Neural cell (in vitro differentiated cells): Measurements from ENCODE around the gene MYO18A. TPM values are rescaled to one million over a fixed set of nuclear protein-coding genes. Genes with fewer than 3 reads are reported as not detected.

Experiments
- H2AFZ ChIP-seq: fragments of 200-600, 300-800 bp; sonication (generic), shearing (Covaris generic); 2 replicates; pipeline ENCODE4 v1.6.0; 2014; ENCODE audit warnings: low read depth, mild to moderate bottlenecking, antibody characterized with exemption, low read length, moderate library complexity
- H3F3A ChIP-seq: fragments of 200-600 bp; shearing (Covaris generic); 2 replicates; pipeline ENCODE4 v1.6.1; 2016; ENCODE audit warnings: mild to moderate bottlenecking, moderate library complexity, mixed read lengths, antibody characterized with exemption, low read length; ENCODE audit not compliant: insufficient read depth, poor library complexity, severe bottlenecking
- H3K27ac ChIP-seq: fragments of 200-600, 300-800 bp; sonication (generic), shearing (Covaris generic); 2 replicates; pipeline ENCODE4 v1.5.1; 2014; ENCODE audit warnings: mild to moderate bottlenecking, low read length, moderate library complexity
- H3K27me3 ChIP-seq: fragments of 300-800, 200-600 bp; sonication (generic), shearing (Covaris generic); 2 replicates; pipeline ENCODE4 v1.6.0; 2014; ENCODE audit warnings: mild to moderate bottlenecking, low read depth, low read length, moderate library complexity; ENCODE audit not compliant: insufficient read depth
- H3K36me3 ChIP-seq: fragments of 300-800, 200-600 bp; sonication (generic), shearing (Covaris generic); 2 replicates; pipeline ENCODE4 v1.5.1; 2014; ENCODE audit warnings: mild to moderate bottlenecking, antibody characterized with exemption, low read length, moderate library complexity; ENCODE audit not compliant: insufficient read depth
- H3K4me2 ChIP-seq: fragments of 300-800, 200-600 bp; sonication (generic), shearing (Covaris generic); 2 replicates; pipeline ENCODE4 v1.6.0; 2014; ENCODE audit warnings: mild to moderate bottlenecking, low read length
- H3K4me3 ChIP-seq: fragments of 300-800, 200-600 bp; sonication (generic), shearing (Covaris generic); 2 replicates; pipeline ENCODE4 v1.5.1; 2014; ENCODE audit warnings: mild to moderate bottlenecking, low read length, moderate library complexity
- H3K79me2 ChIP-seq: fragments of 200-600 bp; shearing (Covaris generic); replicated peaks from 2 replicates; pipeline ENCODE4 v1.6.0; 2014; ENCODE audit warnings: mild to moderate bottlenecking, low read length, moderate library complexity; ENCODE audit not compliant: insufficient read depth
- H3K9ac ChIP-seq: fragments of 300-800, 200-600 bp; sonication (generic), shearing (Covaris generic); 2 replicates; pipeline ENCODE4 v1.6.1; 2016; ENCODE audit warnings: mild to moderate bottlenecking, low read length, mixed read lengths
- H3K9me2 ChIP-seq: fragments of 200-600 bp; shearing (Covaris generic); 2 replicates; pipeline ENCODE4 v1.6.1; 2016; ENCODE audit warnings: mild to moderate bottlenecking, low read length, mixed read lengths; ENCODE audit not compliant: insufficient read depth
- H3K9me3 ChIP-seq: fragments of 200-600, 300-800 bp; sonication (generic), shearing (Covaris generic); 2 replicates; pipeline ENCODE4 v1.6.1; 2016; ENCODE audit warnings: mild to moderate bottlenecking, mixed run types, low read length, moderate library complexity, mixed read lengths
- H4K20me1 ChIP-seq: fragments of 200-600 bp; shearing (Covaris generic); 2 replicates; pipeline ENCODE4 v1.6.1; 2016; ENCODE audit warnings: mild to moderate bottlenecking, mixed run types; ENCODE audit not compliant: insufficient read depth
- EP300 ChIP-seq: fragments of 450-650 bp; conservative IDR thresholded peaks from 2 replicates; pipeline ENCODE4 v1.6.1; 2014; ENCODE audit warnings: antibody characterized with exemption, mild to moderate bottlenecking, moderate library complexity; ENCODE audit not compliant: poor library complexity, severe bottlenecking
- EZH2 ChIP-seq: fragments of 200-600, 300-800 bp; shearing (Covaris generic), sonication (generic); IDR thresholded peaks from 2 replicates; pipeline ENCODE4 v1.6.1; 2014; ENCODE audit warnings: antibody characterized with exemption, low read length, borderline replicate concordance, mild to moderate bottlenecking; ENCODE audit not compliant: insufficient read depth, poor library complexity, severe bottlenecking
- MXI1 ChIP-seq: fragments of 450-650 bp; conservative IDR thresholded peaks from 2 replicates; pipeline ENCODE4 v1.6.1; 2014; ENCODE audit warnings: antibody characterized with exemption, mild to moderate bottlenecking; ENCODE audit not compliant: poor library complexity, severe bottlenecking
- POLR2AphosphoS5 ChIP-seq: IDR thresholded peaks from 2 replicates; pipeline ENCODE4 v1.6.1; 2012
- RAD21 ChIP-seq: fragments of 450-650 bp; conservative IDR thresholded peaks from 2 replicates; pipeline ENCODE4 v1.6.1; 2014; ENCODE audit warnings: antibody characterized with exemption, mild to moderate bottlenecking, moderate library complexity
- SMC3 ChIP-seq: fragments of 450-650 bp; conservative IDR thresholded peaks from 2 replicates; pipeline ENCODE4 v1.6.1; 2014; ENCODE audit warnings: antibody characterized with exemption, mild to moderate bottlenecking, moderate library complexity; ENCODE audit not compliant: poor library complexity
- TAF1 ChIP-seq: IDR thresholded peaks from 2 replicates; pipeline ENCODE4 v1.6.1; 2012; ENCODE audit warnings: low read depth
- polyA plus RNA-seq: library from polyadenylated mRNA; depleted of rRNA; stranded (reverse); fragments of >200 nt; gene quantifications from 2 replicates; pipeline ENCODE4 v1.2.3, GENCODE V29; 2014
- TF ChIP-seq, protein P1 (sequence below): fragments of 450-650 bp; IDR thresholded peaks from 2 replicates; pipeline ENCODE4 v1.5.1; 2014; ENCODE audit warnings: antibody characterized with exemption, mild to moderate bottlenecking, moderate library complexity; ENCODE audit not compliant: poor library complexity, severe bottlenecking
- TF ChIP-seq, protein P2 (sequence below): IDR thresholded peaks from 2 replicates; pipeline ENCODE4 v1.6.1; 2012; ENCODE audit warnings: borderline replicate concordance

The MYO18A gene
- polyA plus RNA-seq, 1 donor from 2014 or later = 21.6 TPM

DNA sequence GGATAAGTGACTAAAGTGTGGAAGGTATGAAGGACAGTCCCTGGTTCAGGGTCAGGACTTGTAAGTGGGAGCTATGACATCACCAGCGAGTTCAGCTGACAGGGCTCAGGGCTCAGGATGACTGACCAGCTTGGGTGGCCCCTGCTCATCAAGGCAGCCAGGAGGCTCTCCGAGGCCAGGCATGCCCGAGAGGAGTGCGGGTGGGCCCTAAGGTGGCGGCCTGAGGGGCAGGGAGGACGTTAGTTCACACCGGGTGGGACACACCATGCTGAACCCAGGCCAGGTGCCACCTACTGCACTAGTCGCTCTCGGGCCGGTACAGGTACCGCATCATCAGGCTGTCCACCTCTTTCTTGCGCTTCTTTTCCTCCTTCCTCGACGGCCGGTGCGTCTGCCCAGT lies 100.8 kb downstream of the MYO18A start:
- Histone ChIP-seq H3K4me3 (no peak overlapping the region), H3K79me2 (no peaks in the 10 kb centered on the region), H3K36me3 (no peaks in the 10 kb centered on the region), H3K27ac (no peak overlapping the region), H3K9me3 (no peaks in the 10 kb centered on the region), H3K27me3 (no peaks in the 10 kb centered on the region), H3K9me2 (no peaks in the 10 kb centered on the region), H4K20me1 (no peaks in the 10 kb centered on the region), H2AFZ (no peak overlapping the region), H3F3A (no peaks in the 10 kb centered on the region), H3K4me2 (no peak overlapping the region), H3K9ac (no peak overlapping the region)
- no peak for TF ChIP-seq MXI1
- TF ChIP-seq RAD21 = no peak
- TF ChIP-seq SMC3 = no peak
- TF ChIP-seq, protein P1, sequence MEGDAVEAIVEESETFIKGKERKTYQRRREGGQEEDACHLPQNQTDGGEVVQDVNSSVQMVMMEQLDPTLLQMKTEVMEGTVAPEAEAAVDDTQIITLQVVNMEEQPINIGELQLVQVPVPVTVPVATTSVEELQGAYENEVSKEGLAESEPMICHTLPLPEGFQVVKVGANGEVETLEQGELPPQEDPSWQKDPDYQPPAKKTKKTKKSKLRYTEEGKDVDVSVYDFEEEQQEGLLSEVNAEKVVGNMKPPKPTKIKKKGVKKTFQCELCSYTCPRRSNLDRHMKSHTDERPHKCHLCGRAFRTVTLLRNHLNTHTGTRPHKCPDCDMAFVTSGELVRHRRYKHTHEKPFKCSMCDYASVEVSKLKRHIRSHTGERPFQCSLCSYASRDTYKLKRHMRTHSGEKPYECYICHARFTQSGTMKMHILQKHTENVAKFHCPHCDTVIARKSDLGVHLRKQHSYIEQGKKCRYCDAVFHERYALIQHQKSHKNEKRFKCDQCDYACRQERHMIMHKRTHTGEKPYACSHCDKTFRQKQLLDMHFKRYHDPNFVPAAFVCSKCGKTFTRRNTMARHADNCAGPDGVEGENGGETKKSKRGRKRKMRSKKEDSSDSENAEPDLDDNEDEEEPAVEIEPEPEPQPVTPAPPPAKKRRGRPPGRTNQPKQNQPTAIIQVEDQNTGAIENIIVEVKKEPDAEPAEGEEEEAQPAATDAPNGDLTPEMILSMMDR = no peak
- no peak for TF ChIP-seq TAF1
- no peak for TF ChIP-seq EZH2
- TF ChIP-seq, protein P2, sequence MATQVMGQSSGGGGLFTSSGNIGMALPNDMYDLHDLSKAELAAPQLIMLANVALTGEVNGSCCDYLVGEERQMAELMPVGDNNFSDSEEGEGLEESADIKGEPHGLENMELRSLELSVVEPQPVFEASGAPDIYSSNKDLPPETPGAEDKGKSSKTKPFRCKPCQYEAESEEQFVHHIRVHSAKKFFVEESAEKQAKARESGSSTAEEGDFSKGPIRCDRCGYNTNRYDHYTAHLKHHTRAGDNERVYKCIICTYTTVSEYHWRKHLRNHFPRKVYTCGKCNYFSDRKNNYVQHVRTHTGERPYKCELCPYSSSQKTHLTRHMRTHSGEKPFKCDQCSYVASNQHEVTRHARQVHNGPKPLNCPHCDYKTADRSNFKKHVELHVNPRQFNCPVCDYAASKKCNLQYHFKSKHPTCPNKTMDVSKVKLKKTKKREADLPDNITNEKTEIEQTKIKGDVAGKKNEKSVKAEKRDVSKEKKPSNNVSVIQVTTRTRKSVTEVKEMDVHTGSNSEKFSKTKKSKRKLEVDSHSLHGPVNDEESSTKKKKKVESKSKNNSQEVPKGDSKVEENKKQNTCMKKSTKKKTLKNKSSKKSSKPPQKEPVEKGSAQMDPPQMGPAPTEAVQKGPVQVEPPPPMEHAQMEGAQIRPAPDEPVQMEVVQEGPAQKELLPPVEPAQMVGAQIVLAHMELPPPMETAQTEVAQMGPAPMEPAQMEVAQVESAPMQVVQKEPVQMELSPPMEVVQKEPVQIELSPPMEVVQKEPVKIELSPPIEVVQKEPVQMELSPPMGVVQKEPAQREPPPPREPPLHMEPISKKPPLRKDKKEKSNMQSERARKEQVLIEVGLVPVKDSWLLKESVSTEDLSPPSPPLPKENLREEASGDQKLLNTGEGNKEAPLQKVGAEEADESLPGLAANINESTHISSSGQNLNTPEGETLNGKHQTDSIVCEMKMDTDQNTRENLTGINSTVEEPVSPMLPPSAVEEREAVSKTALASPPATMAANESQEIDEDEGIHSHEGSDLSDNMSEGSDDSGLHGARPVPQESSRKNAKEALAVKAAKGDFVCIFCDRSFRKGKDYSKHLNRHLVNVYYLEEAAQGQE = no peak
- TF ChIP-seq EP300 = no peak
- no peak for TF ChIP-seq POLR2AphosphoS5

DNA sequence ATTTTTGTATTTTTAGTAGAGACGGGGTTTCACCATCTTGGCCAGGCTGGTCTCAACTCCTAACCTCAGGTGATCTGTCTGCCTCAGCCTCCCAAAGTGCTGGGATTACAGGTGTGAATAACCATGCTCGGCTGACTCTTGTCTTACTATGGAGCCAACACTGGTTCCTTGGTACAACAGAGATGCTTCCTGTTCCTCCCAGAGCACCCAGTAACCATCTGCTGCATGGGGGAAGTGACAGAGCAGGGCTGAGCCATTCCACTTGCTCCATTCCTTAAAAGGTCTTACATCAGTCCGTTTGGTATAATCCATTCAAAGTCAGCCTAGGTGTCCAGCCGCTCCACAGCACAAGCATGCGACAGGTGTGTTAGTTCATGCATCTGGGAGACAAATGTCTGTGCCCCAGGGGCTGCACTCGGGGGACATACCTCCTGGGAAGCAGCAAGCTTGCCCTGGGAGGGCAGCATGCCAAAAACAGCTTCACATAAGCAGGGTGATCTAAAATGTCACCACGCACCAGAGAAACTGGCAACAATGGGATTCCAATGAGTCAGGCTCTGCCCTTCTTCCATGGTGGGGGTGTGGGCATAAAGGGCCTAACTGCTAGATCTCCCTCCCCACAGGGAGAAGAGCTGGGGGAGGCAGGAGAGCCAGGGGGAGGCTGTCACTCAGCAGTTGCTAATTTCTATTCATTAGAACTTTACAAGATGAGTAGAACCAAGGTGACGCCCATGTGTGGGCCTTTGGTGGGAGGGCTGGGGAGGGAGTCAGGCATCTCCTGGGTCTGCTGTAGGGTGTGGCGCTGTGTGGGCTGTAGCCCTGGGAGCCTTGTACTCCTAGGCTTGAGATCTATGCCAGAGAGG lies 101.8 kb downstream of the MYO18A start:
- Histone ChIP-seq H2AFZ (no peak overlapping the region), H4K20me1 (no peaks in the 10 kb centered on the region), H3K9ac (no peak overlapping the region), H3K36me3 (no peaks in the 10 kb centered on the region), H3F3A (no peaks in the 10 kb centered on the region), H3K9me2 (no peaks in the 10 kb centered on the region), H3K4me2 (no peak overlapping the region), H3K27ac (no peak overlapping the region), H3K9me3 (no peaks in the 10 kb centered on the region), H3K4me3 (no peak overlapping the region), H3K79me2 (no peaks in the 10 kb centered on the region), H3K27me3 (no peaks in the 10 kb centered on the region)
- TF ChIP-seq, protein P2 = no peak
- TF ChIP-seq EZH2 (no peak), TAF1 (no peak), SMC3 (no peak), POLR2AphosphoS5 (no peak), MXI1 (no peak), RAD21 (no peak), EP300 (no peak)
- TF ChIP-seq, protein P1 = no peak
